Anterior cingulate cortex (tissue), 58 donors: Measurements from ENCODE around the gene MT1G.
A peak's percentile ranks its signal among the peaks of the same experiment; 100 is the strongest.
"Not testable (repeated sequence)": the region's sequence is repeated elsewhere in the genome, so short reads cannot be mapped to it uniquely, and the experiment has no call there.

Experiments used
- DNase-seq, 58 donors: peaks; one replicate each; lab custom pipeline; 2025; lab: John Stamatoyannopoulos, UW

Gene MT1G

DNA sequence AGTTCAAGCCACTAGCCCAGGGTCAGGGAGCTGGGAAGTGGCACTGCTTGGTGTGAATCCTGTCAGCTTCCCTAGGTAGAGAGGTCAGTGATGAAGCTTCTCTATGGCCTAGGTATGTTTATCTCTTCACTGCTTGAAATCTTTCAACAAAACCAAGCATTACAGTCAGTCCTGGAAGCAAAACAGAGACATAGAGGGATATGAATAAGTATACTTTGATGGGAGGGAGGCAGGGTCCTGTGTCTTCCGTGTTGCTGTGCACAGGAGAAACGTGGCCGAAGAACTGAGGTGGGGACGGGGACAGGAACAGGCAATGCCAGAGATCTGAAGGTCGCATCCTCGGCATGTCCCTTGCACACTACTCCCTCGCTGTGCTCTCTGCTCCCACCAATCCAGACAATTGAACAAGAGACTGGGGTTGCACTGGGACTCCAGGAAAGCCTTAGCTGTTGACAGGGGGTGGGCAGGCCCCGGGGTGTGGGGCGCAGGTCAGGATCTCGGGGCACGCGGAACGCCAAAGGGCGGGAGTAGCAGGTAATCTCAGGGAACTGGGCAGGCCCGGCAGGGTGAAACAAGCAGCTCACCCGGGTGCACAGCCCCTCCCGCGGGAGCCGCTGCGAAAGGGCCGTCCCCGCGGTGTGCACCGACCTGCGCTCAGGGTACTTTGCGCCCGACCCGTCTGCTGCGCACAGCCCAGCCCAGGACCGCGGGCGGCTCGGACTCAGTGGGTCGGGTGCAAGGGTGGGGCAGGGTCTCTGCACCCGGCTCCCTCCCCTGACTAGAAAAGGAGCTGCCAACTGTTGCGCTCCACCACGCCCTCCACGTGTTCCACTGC, 1.4 kb upstream of the MT1G start, which contains the start of gene MT1H:
MT1H (plus strand) TSS at position 810 of the 835 bp plus-strand sequence. CDS start 71 bp downstream, outside the sequence.
- no peak for DNase-seq

DNA sequence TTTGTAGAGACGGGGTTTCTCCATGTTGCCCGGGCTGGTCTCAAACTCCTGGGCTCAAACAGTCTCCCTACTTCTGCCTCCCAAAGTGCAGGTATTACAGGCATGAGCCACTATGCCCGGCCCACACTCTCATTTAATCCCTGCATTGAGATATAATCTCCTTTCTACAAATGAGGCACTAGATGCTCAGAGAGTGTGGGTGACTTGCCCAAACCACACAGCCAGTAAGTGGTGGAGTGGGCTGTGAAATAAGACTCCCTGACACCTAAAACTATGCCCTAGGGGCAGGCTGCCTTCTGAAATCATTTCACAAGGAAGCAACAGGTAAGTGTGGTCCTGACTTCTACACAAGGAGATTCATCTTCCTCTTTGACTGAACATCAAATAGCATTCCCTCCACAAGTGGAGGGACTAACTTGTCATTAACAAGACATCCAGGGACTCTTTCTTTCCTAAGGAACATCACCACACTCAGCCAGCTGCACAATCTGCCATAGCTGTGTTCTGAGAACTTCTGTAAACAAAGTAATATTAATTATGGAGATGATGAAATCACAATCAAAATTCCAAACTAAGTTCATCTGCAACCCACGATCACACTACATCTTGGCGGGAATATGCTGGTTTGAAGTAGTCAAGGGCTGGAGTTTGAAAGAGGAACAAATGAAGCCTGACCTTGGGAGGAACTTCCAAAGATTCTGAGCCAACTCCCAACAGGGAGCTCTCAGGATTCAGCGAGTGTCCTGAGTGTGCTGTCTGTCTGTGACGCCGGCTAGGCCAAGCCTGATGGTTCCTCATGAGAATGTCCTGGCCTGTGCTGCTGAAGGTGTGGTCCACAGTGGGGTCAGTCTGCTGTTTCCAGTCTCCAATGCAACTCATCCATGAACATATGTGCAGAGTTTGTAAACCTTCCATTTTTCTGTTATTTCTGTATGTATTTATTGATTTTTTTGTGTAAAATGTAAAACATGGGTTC, 2.3 kb downstream of the MT1G start:
- DNase-seq: not testable (repeated sequence)

DNA sequence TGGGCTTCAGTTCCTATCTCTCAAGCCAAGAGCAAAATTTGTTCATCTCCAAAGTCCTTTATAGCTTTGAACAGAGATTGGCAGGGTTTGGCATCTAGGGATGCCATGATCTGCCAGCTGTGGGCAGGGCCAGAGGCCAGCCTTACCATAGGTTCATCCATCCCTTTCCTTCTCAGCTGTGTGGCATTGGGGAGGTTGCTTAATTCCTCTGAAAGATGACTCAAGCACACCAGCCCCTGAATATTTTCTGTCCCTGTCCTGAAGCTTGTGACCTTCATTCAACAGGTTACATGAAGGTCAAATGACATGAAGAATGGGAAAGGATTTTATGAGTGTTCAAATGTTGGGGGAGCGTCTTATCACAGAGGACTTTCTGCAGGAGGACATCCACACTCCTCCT, 3.4 kb downstream of the MT1G start:
- no peak for DNase-seq

DNA sequence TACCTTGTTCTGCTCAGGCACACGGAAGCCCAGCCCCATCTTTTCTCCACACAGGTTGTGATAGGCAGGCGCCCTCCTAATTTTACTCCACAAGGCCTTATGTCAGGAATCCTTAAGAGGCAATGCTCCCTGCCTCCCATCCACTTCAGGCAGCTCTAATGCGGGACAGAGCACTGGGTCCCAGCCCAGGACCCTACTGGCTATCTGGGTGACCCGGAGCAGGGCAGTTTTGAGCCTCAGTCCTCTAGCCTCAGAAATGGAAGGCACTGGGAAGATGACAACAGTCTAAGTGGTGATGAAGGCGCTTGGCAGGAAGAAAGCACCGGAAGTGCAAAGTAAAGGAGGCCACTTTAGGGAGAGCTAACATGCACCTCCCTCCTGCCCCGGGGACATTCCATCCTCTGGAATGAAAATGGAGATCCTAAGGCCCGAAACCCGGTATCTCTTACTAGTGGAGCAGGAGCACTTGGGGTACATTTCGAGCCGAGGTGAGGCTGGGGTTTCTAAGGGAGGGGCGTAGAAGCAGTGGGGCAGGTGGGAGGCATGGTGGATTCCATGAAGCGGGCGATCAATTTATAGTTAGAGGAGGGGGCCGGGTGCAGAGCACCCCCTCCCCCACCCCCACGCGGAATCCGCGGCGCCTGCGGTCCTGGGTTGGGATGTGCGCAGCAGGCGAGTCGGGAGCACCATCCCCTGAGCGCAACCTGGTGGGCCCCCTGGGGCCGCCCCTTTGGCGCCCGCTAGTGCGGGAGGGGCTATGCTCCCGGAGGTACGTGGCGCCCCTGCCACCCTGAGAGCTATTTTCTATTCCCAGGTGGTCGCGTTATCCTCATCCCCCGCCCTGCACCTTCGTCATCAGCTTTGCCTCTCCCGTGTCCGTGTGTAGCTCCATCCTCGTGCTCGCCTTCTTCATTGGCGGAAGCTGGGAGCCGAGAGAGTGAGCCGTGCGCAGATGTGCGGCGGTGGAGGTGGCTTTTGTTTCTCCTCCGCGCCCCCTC, 5.2 kb downstream of the MT1G start:
- peak in 3 of 58 donors; percentile 6 to 25 (median 11) for DNase-seq

DNA sequence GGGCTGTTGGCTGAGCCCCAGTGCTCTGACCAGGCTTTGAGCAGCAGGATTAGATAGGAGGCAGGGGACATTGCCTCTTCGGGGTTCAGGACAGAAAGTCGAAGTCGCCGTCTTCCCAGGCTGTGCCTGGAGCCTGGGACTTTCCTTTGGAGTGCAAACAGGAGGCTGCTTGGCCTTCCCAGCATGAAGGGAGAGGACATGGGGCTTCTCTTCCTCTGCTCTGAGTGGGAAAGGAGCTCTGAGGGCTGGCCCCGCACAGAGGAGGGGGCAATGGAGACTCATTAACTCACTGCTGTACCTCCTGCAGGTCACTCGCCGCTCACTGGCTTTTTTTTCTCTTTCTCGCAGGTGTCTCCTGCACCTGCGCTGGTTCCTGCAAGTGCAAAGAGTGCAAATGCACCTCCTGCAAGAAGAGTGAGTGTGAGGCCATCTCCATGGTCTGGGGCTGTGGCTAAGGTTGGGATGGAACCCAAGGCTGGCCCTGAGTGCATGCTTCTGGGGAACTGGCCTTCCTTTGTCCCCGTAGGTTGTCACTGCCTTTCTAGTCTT, 9.5 kb downstream of the MT1G start:
- peak in 3 of 58 donors; percentile 11 to 46 (median 22) for DNase-seq

DNA sequence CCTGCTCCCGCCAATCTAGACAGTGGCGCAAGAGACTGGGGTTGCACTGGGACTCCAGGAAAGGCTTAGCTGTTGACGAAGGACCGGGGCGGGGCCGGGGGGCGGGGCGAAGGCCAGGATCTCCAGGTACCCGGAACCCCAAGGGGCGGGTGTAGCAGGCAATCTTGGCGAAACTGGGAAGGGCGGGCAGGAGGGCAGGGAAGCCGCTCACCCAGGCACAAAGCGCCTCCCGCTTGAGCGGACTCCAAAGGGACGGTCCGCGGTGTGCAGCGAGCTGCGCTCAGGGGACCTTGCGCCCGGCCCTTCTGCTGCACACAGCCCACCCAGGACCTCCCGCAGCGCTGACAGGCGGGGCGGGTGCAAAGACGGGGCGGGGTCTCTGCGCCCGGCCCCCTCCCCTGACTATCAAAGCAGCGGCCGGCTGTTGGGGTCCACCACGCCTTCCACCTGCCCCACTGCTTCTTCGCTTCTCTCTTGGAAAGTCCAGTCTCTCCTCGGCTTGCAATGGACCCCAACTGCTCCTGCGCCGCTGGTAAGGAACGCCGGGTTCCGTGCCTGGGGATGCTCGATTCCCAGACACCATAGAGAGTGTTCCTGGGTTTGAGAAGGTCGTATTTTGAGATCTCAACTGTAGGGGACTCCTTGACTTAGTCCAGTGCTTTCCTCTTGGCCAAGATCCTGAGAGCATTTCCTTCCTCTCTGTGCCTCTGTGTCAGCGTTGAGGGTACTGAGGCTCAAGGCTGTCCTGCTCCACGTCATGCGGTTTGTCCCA, 10.1 kb downstream of the MT1G start, which contains the start of gene MT1F:
MT1F (plus strand) TSS at position 405 of the 772 bp plus-strand sequence; CDS start at position 505, 100 bp downstream.
- DNase-seq: peak in 38 of 58 donors; percentile 9 to 68 (median 40)

DNA sequence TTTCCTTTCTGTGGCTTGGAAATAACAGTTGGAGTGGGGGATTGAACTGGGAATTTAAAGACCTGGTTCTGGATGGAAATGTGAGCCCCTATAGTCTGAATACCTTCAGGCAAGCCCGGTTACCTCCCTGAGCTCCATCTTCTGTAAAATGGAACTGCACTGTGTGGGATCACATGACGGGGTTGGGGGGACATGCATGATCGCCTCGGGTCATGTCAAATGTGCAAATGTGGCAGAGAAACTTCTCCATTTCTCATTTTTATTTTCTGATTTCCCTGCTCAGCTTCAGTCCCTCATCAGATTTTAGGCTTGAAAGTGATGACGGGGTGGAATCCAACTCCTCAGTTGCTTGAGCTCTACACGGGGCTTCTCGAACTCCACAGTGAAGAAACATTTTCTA, 14.6 kb downstream of the MT1G start:
- no peak for DNase-seq

DNA sequence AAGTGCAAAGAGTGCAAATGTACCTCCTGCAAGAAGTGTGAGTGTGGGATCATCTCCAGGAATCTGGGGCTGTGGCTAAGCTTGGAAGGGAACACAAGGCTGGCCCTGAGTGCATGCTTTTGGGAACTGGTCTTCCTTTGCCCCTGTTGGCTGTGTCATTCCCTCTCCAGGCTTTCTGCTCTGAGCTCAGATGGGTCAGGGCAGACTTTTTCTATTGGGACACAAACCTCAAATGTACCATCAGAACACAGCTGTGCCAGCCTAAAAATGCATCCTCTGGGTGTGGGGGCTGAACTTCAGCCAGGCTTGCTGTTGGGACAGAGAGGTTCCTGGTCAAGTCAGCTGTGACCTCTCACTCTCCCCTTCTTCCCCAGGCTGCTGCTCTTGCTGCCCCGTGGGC, 15.3 kb downstream of the MT1G start:
- DNase-seq: no peak

DNA sequence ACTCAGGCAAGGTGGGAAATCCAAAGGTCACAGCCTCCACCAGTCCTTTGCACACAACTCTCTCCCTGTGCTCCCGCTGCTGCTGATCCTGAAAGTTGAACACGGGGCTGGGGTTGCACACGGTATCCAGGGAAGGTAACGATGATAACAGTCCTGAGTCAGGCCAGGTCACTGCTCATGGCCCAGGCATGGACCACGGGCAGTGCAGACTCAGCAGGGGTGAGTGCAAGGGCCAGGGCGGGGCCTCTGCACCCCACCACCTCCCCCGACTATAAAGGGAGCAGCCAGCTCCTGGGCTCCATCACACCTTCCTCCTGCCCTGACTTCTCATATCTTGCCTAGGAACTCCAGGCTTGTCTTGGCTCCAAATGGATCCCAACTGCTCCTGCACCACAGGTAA, 16.3 kb downstream of the MT1G start, which contains the start of gene MT1B:
MT1B (plus strand) TSS at position 301 of the 400 bp plus-strand sequence; CDS start at position 369, 68 bp downstream.
- DNase-seq: no peak

DNA sequence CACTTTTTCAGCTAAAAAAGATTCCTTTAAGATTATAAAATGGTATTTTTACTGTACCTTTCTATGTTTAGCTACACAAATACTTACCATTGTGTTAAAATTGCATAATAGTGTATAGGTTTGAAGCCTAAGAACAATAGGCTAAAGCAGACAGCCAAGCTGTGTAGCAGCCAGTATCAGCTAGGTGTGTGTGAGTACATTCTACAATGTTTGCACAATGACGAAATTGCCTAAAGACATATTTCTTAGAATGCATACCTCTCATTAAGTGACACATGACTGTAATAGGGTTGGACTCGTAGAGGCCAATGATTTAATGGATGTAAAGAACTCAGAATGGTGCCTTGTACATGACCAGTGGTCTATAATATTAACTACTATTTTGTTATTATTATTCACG, 18.0 kb downstream of the MT1G start:
- no peak for DNase-seq

DNA sequence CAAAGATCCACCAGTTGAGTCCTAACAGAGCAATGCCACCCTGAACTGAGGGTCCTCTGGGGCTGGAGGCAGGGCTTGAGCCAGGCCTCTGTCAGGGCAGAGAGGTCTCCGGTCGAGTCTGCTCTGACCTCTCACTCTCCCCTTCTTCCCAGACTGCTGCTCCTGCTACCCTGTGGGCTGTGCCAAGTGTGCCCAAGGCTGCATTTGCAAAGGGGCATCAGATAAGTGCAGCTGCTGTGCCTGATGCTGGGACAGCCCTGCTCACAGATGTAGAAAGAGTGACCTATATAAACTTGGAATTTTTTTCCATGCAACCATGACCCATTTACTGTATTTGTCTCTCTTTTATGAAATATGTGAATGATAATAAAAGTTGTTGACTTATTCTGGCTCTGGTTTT, 18.6 kb downstream of the MT1G start:
- DNase-seq: no peak

DNA sequence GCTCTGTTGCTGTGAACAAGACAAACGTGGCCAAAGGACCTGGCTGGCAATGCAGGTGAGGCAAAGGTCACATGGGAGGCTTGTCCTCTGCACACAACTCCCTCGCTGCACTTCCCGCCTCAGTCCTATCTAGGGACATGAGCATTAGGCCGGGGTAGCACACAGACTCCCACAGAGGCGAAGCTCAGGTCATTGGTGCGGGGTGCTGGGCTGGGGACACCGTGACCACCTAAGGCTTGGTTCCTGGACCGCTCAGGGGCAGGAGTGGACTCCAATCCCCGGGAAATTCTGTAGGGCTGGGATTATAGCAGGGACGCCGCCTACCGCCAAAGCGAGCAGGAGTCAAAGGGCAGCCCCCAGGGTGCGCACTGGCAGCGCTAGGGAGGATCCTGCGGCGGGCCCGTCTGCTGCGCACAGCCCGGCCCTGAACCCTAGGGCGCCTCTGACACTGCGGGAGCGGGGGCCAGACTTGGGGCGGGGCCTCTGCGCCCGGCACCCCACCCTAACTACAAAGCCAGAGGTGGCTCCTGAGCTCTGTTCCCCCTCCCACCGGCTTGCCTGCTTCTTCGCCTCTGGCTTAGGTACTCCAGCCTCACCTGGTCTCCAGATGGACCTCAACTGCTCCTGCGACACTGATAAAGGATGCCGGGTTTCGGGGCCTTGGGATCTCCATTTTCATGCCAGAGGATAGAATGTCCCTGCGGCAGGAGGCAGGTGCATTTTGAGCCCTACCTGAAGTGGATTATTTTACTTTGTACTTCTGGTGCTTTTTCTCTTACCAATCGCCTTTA, 20.0 kb downstream of the MT1G start:
- no peak for DNase-seq

DNA sequence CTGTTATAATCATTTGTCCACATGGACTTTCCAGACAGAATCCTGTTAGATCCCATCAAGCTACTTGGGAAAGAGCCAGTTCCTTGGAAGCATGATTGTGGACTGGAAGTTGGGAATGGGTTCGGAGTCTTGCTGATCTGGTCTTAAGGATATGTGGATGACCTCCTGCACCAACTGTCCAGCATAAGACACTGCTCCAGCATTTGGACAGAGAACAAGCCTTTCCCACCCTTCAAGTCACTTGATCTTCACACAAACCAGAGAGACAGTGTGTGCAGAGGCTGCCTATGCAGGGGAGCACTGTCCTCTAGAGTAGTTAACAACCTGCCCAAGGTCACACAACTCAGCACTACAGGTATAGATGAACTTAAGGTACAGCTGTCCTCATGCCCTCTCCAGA, 22.0 kb downstream of the MT1G start:
- DNase-seq: no peak

DNA sequence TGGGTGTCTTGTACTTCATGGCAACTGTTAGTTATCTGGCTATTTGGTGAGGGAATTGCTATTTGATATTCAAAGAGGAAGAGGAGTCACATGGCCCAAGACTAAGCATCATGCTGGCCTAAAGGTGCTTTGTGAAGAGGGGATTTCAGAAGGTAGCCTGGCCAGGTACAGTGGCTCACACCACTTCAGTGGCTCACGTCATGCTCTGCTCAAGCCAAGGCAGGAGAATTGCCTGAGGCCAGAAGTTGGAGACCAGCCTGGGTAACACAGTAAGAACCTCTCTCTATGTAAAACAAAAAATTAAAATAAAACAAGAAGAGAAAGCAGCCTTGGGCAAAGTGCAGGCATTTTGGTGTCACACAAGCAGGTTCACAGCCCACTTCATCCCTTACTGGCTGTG, 22.6 kb downstream of the MT1G start:
- no peak for DNase-seq

DNA sequence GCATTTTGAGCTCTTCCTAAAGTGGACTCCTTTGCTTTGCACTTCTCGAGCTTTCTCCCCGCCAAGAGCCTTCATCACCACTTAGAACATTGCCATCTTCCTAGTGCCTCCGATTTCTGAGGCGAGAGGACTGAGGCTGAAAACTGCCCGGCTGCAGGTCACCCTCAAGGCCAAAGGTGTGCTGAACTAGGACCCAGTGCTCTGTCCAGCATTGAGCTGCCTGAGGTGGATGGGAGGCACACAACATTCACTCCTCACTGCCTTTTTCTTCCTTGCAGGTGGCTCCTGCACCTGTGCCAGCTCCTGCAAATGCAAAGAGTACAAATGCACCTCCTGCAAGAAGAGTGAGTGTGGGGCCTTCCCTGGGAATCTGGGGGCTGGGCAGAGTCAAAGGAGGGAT, 24.0 kb downstream of the MT1G start:
- DNase-seq: no peak

DNA sequence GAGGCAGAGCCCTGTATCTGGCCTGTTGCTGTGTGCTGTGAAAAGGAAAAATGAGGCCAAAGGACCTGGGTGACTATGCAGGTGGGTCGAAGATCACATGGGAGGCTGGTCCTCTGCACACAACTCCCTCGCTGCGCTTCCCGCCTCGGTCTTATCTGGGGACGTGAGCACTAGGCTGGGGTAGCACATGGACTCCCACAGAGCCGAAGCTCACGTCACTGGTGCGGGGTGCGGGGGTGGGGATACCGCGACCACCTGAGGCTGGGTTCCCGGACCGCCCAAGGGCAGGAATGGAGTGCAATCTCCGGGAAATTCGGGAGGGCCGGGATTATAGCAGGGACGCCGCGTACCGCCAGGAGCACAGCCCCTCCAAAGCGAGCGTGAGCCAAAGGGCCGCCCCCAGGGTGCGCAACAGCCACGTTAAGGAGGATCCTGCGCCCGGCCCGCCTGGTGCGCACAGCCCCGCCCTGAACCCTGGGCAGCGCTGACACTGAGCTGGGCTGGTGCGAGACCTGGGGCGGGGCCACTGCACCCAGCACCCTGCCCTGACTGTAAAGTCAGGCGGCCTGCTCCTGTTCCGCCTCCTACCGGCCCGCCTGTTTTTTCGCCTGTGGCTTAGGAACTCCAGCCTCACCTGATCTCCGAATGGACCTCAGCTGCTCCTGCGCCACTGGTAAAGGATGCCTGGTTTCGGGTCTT, 24.6 kb downstream of the MT1G start:
- DNase-seq: peak in 1 of 58 donors; percentile 21

DNA sequence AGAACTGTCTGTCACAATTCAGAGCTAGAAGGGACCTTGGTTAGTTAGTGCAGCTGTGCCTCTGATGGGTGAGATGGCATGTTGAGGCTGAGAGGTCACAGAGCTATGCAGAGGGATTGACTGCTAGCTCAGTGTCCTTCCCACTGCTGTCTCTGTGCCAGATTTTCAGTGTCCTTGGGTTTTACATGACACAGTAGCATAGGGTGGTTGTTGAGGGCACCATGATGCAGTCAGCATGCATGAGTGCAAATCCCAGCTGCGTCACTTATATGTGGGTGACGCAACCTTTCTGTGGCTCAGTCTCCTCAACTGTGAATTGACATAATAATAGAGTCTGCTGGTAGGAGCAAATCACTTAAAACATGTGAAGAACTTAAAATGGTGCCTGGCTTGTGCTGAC, 26.7 kb downstream of the MT1G start:
- DNase-seq: no peak
